H1 (cell line): Measurements from ENCODE around the gene CORIN. TPM values are rescaled to one million over a fixed set of nuclear protein-coding genes. Genes with fewer than 3 reads are reported as not detected.
"Not testable (repeated sequence)": the region's sequence is repeated elsewhere in the genome, so short reads cannot be mapped to it uniquely, and the experiment has no call there.

Source experiments
- CTCF ChIA-PET: fragments of 300-600 bp; sonication (Branson Sonifier 250); formaldehyde crosslinking; loops from one replicate; lab custom pipeline; 2021; ENCODE audit not compliant: partially characterized antibody; lab: Charles Lee
- POLR2A ChIA-PET: fragments of 300-600 bp; sonication (Branson Sonifier 250); formaldehyde crosslinking; loops from one replicate; lab custom pipeline; 2021; ENCODE audit warnings: inconsistent platforms; ENCODE audit not compliant: partially characterized antibody; lab: Charles Lee
- DNase-seq, 2 experiments: peaks; one replicate each; pipeline versions ENCODE4 v3.0.0 to v3.0.0-alpha.2; 2010 to 2022; ENCODE audit warnings: low spot score in 2 of 2, low read depth in 1 of 2, mixed read lengths in 1 of 2
- FAIRE-seq: peaks from 2 replicates; lab custom pipeline; 2011; peaks lifted over from hg19 to GRCh38; lab: Jason Lieb, UNC
- H2AFZ ChIP-seq: 2 replicates; pipeline ENCODE4 v1.8.1; 2012; ENCODE audit warnings: low read length, inconsistent platforms
- H2AK5ac ChIP-seq: 2 replicates; pipeline ENCODE4 v1.6.1; 2013; ENCODE audit warnings: low read depth, low read length
- H2BK120ac ChIP-seq: replicated peaks from 2 replicates; pipeline ENCODE3; 2013; ENCODE audit warnings: low read depth, low read length, inconsistent platforms
- H2BK12ac ChIP-seq: 2 replicates; pipeline ENCODE4 v1.6.1; 2013; ENCODE audit warnings: low read depth, low read length
- H2BK15ac ChIP-seq: 2 replicates; pipeline ENCODE4 v1.6.1; 2013; ENCODE audit warnings: low read length
- H2BK20ac ChIP-seq: 2 replicates; pipeline ENCODE4 v1.6.1; 2013; ENCODE audit warnings: low read length
- H2BK5ac ChIP-seq: 2 replicates; pipeline ENCODE4 v1.6.1; 2013; ENCODE audit warnings: low read depth, low read length
- H3K14ac ChIP-seq: 2 replicates; pipeline ENCODE4 v1.6.1; 2013; ENCODE audit warnings: inconsistent platforms; ENCODE audit not compliant: insufficient read length
- H3K18ac ChIP-seq: 2 replicates; pipeline ENCODE4 v1.6.1; 2013; ENCODE audit warnings: low read length; ENCODE audit errors: extremely low read depth
- H3K23ac ChIP-seq: 2 replicates; pipeline ENCODE4 v1.6.1; 2013; ENCODE audit warnings: inconsistent platforms; ENCODE audit not compliant: insufficient read length
- H3K23me2 ChIP-seq: 2 replicates; pipeline ENCODE4 v1.6.1; 2013; ENCODE audit warnings: low read depth, low read length
- H3K27ac ChIP-seq: 2 replicates; pipeline ENCODE4 v1.6.1; 2011; ENCODE audit warnings: low read depth, low read length, inconsistent platforms
- H3K27me3 ChIP-seq, 4 experiments: replicated peaks in 1 of 4; 1 replicate in 1 of 4; 2 replicates in 3 of 4; pipeline versions ENCODE4 v1.6.1 to v1.8.1; 2011 to 2013; ENCODE audit warnings: low read length in 3 of 4, mild to moderate bottlenecking in 3 of 4, inconsistent platforms in 2 of 4, mixed read lengths in 2 of 4, moderate library complexity in 1 of 4; ENCODE audit not compliant: control insufficient read depth in 3 of 4, insufficient read depth in 3 of 4; ENCODE audit errors: extremely low read depth in 1 of 4
- H3K36me3 ChIP-seq, 4 experiments: 2 replicates each; pipeline versions ENCODE4 v1.6.1 to v1.8.1; 2011 to 2013; ENCODE audit warnings: mild to moderate bottlenecking in 4 of 4, low read length in 3 of 4, moderate library complexity in 2 of 4, control low read depth in 1 of 4, inconsistent platforms in 1 of 4; ENCODE audit not compliant: insufficient read depth in 4 of 4, control insufficient read depth in 2 of 4
- H3K4ac ChIP-seq: replicated peaks from 2 replicates; pipeline ENCODE3; 2013; ENCODE audit warnings: low read length, low read depth, mixed read lengths, inconsistent platforms; ENCODE audit not compliant: insufficient read length
- H3K4me1 ChIP-seq, 4 experiments: replicated peaks in 1 of 4; 1 replicate in 1 of 4; 2 replicates in 3 of 4; pipeline versions ENCODE4 v1.6.1 to v1.8.1; 2011 to 2013; ENCODE audit warnings: low read length in 3 of 4, inconsistent platforms in 2 of 4, mixed read lengths in 1 of 4; ENCODE audit not compliant: insufficient read depth in 4 of 4, control insufficient read depth in 3 of 4
- H3K4me2 ChIP-seq, 2 experiments: 2 replicates each; pipeline versions ENCODE4 v1.6.1 to v1.8.1; 2011 to 2013; ENCODE audit warnings: low read depth in 2 of 2, low read length in 2 of 2, control low read depth in 1 of 2, inconsistent platforms in 1 of 2, mild to moderate bottlenecking in 1 of 2; ENCODE audit not compliant: insufficient read depth in 1 of 2
- H3K4me3 ChIP-seq, 4 experiments: fragments of 200-600, 300-600 bp in 1 of 4; sonication (generic), shearing (Covaris generic), sonication (Bioruptor Twin) in 1 of 4; 2 replicates each; pipeline versions ENCODE4 v1.5.1 to v1.8.1; 2011 to 2016; ENCODE audit warnings: low read length in 4 of 4, low read depth in 3 of 4, control low read depth in 2 of 4, inconsistent platforms in 2 of 4, mild to moderate bottlenecking in 2 of 4, mixed read lengths in 1 of 4, moderate library complexity in 1 of 4; ENCODE audit not compliant: insufficient read depth in 2 of 4; ENCODE audit errors: extremely low read depth in 1 of 4
- H3K56ac ChIP-seq: replicated peaks from 2 replicates; pipeline ENCODE3; 2013; ENCODE audit warnings: low read depth, mild to moderate bottlenecking, mixed read lengths, low read length, inconsistent platforms; ENCODE audit not compliant: insufficient read length
- H3K79me1 ChIP-seq: 2 replicates; pipeline ENCODE4 v1.6.1; 2013; ENCODE audit warnings: low read depth, low read length, control low read depth
- H3K79me2 ChIP-seq, 2 experiments: 2 replicates each; pipeline versions ENCODE4 v1.6.1 to v1.8.1; 2012 to 2013; ENCODE audit warnings: low read length in 2 of 2, mild to moderate bottlenecking in 2 of 2, inconsistent platforms in 1 of 2; ENCODE audit not compliant: insufficient read depth in 2 of 2, control insufficient read depth in 1 of 2
- H3K9ac ChIP-seq, 4 experiments: replicated peaks in 1 of 4; 1 replicate in 1 of 4; 2 replicates in 3 of 4; pipeline versions ENCODE4 v1.6.1 to v1.8.1; 2011 to 2013; ENCODE audit warnings: low read depth in 3 of 4, low read length in 3 of 4, control low read depth in 2 of 4, mild to moderate bottlenecking in 2 of 4, moderate library complexity in 2 of 4, inconsistent platforms in 1 of 4; ENCODE audit errors: extremely low read depth in 1 of 4
- H3K9me3 ChIP-seq, 2 experiments: 2 replicates each; pipeline versions ENCODE4 v1.6.1 to v1.8.1; 2012 to 2013; ENCODE audit warnings: mild to moderate bottlenecking in 2 of 2, moderate library complexity in 2 of 2, control low read depth in 1 of 2, inconsistent platforms in 1 of 2, low read depth in 1 of 2, low read length in 1 of 2, mixed read lengths in 1 of 2; ENCODE audit not compliant: insufficient read depth in 2 of 2
- H4K20me1 ChIP-seq, 2 experiments: replicated peaks in 1 of 2; 2 replicates each; pipeline versions ENCODE3 to v1.8.1; 2011 to 2013; ENCODE audit warnings: inconsistent platforms in 2 of 2, low read length in 2 of 2, mild to moderate bottlenecking in 1 of 2; ENCODE audit not compliant: insufficient read depth in 2 of 2, control insufficient read depth in 1 of 2
- H4K5ac ChIP-seq: 2 replicates; pipeline ENCODE4 v1.6.1; 2013; ENCODE audit warnings: low read length, low read depth, mixed read lengths, inconsistent platforms; ENCODE audit not compliant: insufficient read length
- H4K8ac ChIP-seq: 2 replicates; pipeline ENCODE4 v1.8.0; 2013; ENCODE audit warnings: mild to moderate bottlenecking, moderate library complexity, low read length, inconsistent platforms; ENCODE audit not compliant: insufficient read depth; ENCODE audit errors: extremely low read depth
- H4K91ac ChIP-seq: replicated peaks from 2 replicates; pipeline ENCODE3; 2013; ENCODE audit warnings: low read length, mixed read lengths, inconsistent platforms; ENCODE audit not compliant: insufficient read length
- WGBS, 2 experiments: shearing (Covaris generic) in 1 of 2; methylation state at CpG; one replicate each; pipeline versions ENCODE4 v1.1.6 to v1.1.7; 2013 to 2015; ENCODE audit warnings: low lambda C conversion rate in 2 of 2, mixed read lengths in 2 of 2, inconsistent platforms in 1 of 2, low coverage in 1 of 2, missing lambda C conversion rate in 1 of 2; ENCODE audit not compliant: insufficient replicate concordance in 2 of 2, insufficient coverage in 1 of 2, insufficient read length in 1 of 2; ENCODE audit errors: extremely low coverage in 1 of 2, missing lambda C conversion rate in 1 of 2; 5-methylcytosine and 5-hydroxymethylcytosine counted together
- polyA plus RNA-seq, 7 experiments: library from polyadenylated mRNA; depleted of rRNA in 3 of 7; stranded (reverse) in 5 of 7; unstranded in 2 of 7; fragments of >200 nt in 5 of 7; fragments of 200-250 nt in 2 of 7; gene quantifications; 1 replicate in 5 of 7; 2 replicates in 1 of 7; 4 replicates in 1 of 7; pipeline versions ENCODE4 v1.2.1 to v1.2.3, GENCODE V29; 2011 to 2013; ENCODE audit warnings: missing spikeins in 2 of 7, mixed read lengths in 2 of 7
- total RNA-seq: library from RNA; stranded (reverse); fragmentation: NEBNext Ultra II Directional; extraction: Animal tissue kit (Norgen Biotek cat#: 25700); gene quantifications from 2 replicates; pipeline ENCODE4 v1.2.1, GENCODE V29; 2021

CORIN gene
- total and polyA plus RNA-seq, 2 of the 8 experiments (the other 6 are each of a cell fraction or from before 2014, with no cell fraction given), result 0.09 to 0.32 TPM

DNA sequence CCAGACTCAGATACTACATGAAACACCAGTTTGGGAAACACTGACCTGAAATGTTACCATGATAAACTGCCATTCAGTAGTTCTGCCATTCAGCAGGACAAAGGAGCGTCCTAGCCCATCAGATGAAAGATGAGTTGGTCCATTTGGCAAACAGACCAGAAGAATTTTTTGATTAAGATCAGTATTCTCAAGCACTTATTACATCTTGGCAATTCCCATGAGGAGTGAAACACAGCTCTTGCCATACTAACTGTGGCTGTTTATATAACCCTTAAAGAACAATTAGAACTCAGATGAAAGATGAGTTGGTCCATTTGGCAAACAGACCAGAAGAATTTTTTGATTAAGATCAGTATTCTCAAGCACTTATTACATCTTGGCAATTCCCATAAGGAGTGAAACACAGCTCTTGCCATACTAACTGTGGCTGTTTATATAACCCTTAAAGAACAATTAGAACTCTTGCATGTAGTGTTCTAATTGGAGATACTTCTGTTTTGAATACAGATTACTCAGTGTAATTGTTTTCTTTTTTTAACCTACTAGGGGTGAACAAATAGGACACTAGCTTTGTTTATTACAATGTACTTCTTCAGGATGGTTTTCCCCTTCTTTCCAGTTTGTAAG, 146.0 kb downstream of the CORIN start:
- H3K4me2 ChIP-seq, H4K8ac ChIP-seq, H3K9me3 ChIP-seq, H3K4me3 ChIP-seq, H3K9ac ChIP-seq, H3K18ac ChIP-seq, H2AFZ ChIP-seq, H4K5ac ChIP-seq, H3K36me3 ChIP-seq, H2BK15ac ChIP-seq, H2BK120ac ChIP-seq, H3K23ac ChIP-seq, H3K14ac ChIP-seq, H3K4ac ChIP-seq, H2BK5ac ChIP-seq, H3K27ac ChIP-seq, H2BK12ac ChIP-seq, H3K23me2 ChIP-seq, DNase-seq, H3K79me1 ChIP-seq, H4K20me1 ChIP-seq, H3K4me1 ChIP-seq, FAIRE-seq, H2AK5ac ChIP-seq, H3K56ac ChIP-seq, H3K27me3 ChIP-seq, POLR2A ChIA-PET, H4K91ac ChIP-seq, H2BK20ac ChIP-seq, H3K79me2 ChIP-seq: not testable (repeated sequence)
- CTCF ChIA-PET, result interaction anchor here (1.0 to 3.6 kb wide), 5 partner anchors 8 to 145 kb away, joined by 3 to 9 read pairs (median 4); partner anchors contain the start of gene CORIN
- 89% methylated on average over 1 of the region's 1 CpG; no CpG with 5 or more reads in 1 of the 2 experiments for WGBS, 2 experiments
